HAP-1 (cell line): ENCODE data around the gene MAGEA4.

Experiments
- DNase-seq, 2 experiments: peaks; one replicate each; pipeline ENCODE4 v3.0.0-alpha.2; 2016 to 2020; ENCODE audit warnings: low spot score in 2 of 2
- H3K27me3 ChIP-seq: fragments of 250-450 bp; sonication (Bioruptor Pico); 2 replicates; pipeline ENCODE4 v1.5.1; 2020; ENCODE audit warnings: low read depth, mild to moderate bottlenecking, moderate library complexity
- H3K36me3 ChIP-seq: fragments of 250-450 bp; sonication (Bioruptor Pico); replicated peaks from 2 replicates; pipeline ENCODE4 v1.5.1; 2020; ENCODE audit warnings: mild to moderate bottlenecking
- H3K4me1 ChIP-seq: fragments of 250-450 bp; sonication (Bioruptor Pico); 2 replicates; pipeline ENCODE4 v1.5.1; 2020; ENCODE audit warnings: mild to moderate bottlenecking
- H3K4me3 ChIP-seq: fragments of 250-450 bp; sonication (Bioruptor Pico); 2 replicates; pipeline ENCODE4 v1.5.1; 2020; ENCODE audit warnings: mild to moderate bottlenecking, moderate library complexity
- H3K9me3 ChIP-seq: fragments of 250-450 bp; sonication (Bioruptor Pico); 2 replicates; pipeline ENCODE4 v1.5.1; 2020; ENCODE audit warnings: mild to moderate bottlenecking, moderate library complexity
- in situ Hi-C: fragments of 300-500 bp; cut with MboI; formaldehyde crosslinking; loops from 3 replicates; pipeline ENCODE4 v1.14.3; 2020; ENCODE audit warnings: low sequenced_read_pairs, inconsistent platforms, mixed read lengths

The MAGEA4 gene, protein sequence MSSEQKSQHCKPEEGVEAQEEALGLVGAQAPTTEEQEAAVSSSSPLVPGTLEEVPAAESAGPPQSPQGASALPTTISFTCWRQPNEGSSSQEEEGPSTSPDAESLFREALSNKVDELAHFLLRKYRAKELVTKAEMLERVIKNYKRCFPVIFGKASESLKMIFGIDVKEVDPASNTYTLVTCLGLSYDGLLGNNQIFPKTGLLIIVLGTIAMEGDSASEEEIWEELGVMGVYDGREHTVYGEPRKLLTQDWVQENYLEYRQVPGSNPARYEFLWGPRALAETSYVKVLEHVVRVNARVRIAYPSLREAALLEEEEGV

GRCh38 chrX:151912780-151913179, at the start of gene MAGEA4:
TSS of gene MAGEA4 (plus strand) at chrX:151912889. CDS start at chrX:151923665, 10,776 bp downstream.
- H3K4me3 ChIP-seq: no peak within 1 kb of the TSS
- in situ Hi-C loops: no loop called here
- H3K4me1 ChIP-seq: no peaks in the 10 kb centered on the region
- no peaks in the 10 kb centered on the region for H3K27me3 ChIP-seq
- no peak for DNase-seq
- no peaks in the 10 kb centered on the region for H3K36me3 ChIP-seq
- H3K9me3 ChIP-seq: no peaks in the 10 kb centered on the region

GRCh38 chrX:151870602-151871001, 42.1 kb upstream of the MAGEA4 start:
- Histone ChIP-seq H3K27me3 (no peaks in the 10 kb centered on the region), H3K4me3 (no peak overlapping the region), H3K4me1 (no peaks in the 10 kb centered on the region), H3K9me3 (no peaks in the 10 kb centered on the region), H3K36me3 (no peaks in the 10 kb centered on the region)
- DNase-seq: no peak
- in situ Hi-C loops: no loop called here

- no peaks in the 10 kb centered on the region for H3K27me3 ChIP-seq
- no peak for DNase-seq
Measured at GRCh38 chrX:151871244-151871643, 41.4 kb upstream of the MAGEA4 start.

GRCh38 chrX:151873096-151873495, 39.6 kb upstream of the MAGEA4 start:
- DNase-seq: no peak
- in situ Hi-C loops: no loop called here
- no peaks in the 10 kb centered on the region for H3K9me3 ChIP-seq
- no peak overlapping the region for H3K4me3 ChIP-seq
- no peaks in the 10 kb centered on the region for H3K4me1 ChIP-seq
- H3K27me3 ChIP-seq: no peaks in the 10 kb centered on the region
- H3K36me3 ChIP-seq: no peaks in the 10 kb centered on the region

More at GRCh38 chrX:151871244-151871643, 41.4 kb upstream of the MAGEA4 start:
- H3K36me3 ChIP-seq: no peaks in the 10 kb centered on the region
- in situ Hi-C loops: no loop called here
- no peak overlapping the region for H3K4me3 ChIP-seq
- no peaks in the 10 kb centered on the region for H3K4me1 ChIP-seq
- H3K9me3 ChIP-seq: no peaks in the 10 kb centered on the region

DNA sequence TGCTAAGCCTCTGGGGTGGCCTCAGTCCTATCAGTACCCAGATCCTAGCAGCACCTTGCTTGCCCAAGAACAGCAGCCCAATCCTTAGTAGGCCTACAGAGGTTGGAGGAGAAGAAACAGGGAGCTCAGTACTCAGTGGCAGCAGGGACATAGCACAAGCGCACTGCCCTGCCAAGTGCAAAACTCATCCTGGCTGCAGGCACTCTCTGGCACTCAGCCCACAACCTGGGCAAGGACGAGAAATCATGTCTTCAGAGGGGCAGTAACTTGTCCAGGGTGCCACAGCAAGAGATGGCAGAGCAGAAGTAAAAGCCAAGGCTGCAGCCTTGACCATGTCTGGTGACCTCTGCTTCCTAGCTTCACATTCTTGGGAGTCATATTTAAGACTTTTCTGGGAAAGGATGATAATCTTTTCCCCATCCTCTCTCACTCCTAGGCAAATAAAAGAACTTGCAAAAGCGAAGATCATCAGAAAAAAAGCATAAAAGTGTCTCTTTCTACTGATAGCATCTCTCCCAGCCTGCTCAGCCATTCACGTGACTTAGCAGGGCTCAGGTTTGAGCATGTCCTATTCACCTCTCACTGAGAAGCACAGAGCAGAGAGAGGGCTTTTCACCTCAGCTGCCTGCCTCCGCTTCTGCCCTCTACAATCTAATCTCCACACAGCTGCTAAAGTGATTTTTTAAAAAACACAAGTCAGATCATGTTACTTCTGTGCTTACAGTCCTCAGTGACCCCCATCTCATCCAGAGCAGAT, 37.2 kb upstream of the MAGEA4 start:
- Histone ChIP-seq H3K36me3 (no peaks in the 10 kb centered on the region), H3K9me3 (no peaks in the 10 kb centered on the region), H3K4me1 (no peaks in the 10 kb centered on the region), H3K4me3 (no peak overlapping the region), H3K27me3 (no peaks in the 10 kb centered on the region)
- DNase-seq: no peak
- in situ Hi-C loops: no loop called here

- in situ Hi-C loops: no loop called here
- H3K4me1 ChIP-seq: no peaks in the 10 kb centered on the region
- no peaks in the 10 kb centered on the region for H3K27me3 ChIP-seq
- no peaks in the 10 kb centered on the region for H3K36me3 ChIP-seq
- H3K9me3 ChIP-seq: no peaks in the 10 kb centered on the region; the same call in 1 of the 2 replicates
- no peak for DNase-seq
- no peak overlapping the region for H3K4me3 ChIP-seq
Measured at GRCh38 chrX:151878574-151878973, 34.1 kb upstream of the MAGEA4 start.

DNA sequence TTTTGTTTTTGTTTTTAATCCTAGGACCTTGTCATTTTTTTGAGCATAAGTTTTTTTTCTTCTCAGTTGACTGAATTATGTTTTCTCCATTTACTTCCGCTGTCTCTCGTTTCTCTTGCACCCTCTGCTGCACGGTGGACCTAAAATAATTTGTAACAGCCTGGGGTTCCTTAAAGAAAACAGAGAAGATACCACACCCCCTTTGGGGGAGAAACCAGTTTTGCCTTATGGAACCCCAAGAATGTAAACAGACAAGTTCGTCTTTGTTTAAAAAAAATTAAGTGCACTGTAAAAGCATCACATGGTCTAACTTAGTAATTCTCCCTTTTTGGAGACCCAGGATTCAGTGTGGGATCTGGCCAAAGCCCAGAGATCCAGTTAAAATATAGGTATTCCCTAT, 32.8 kb upstream of the MAGEA4 start:
- in situ Hi-C loops: no loop called here
- no peaks in the 10 kb centered on the region for H3K27me3 ChIP-seq
- H3K4me1 ChIP-seq: no peaks in the 10 kb centered on the region
- no peak for DNase-seq
- no peaks in the 10 kb centered on the region; the same call in 1 of the 2 replicates for H3K9me3 ChIP-seq
- H3K4me3 ChIP-seq: no peak overlapping the region
- H3K36me3 ChIP-seq: no peaks in the 10 kb centered on the region

GRCh38 chrX:151880895-151881294, 31.8 kb upstream of the MAGEA4 start:
- no peak for DNase-seq
- in situ Hi-C loops: no loop called here
- no peaks in the 10 kb centered on the region for H3K36me3 ChIP-seq
- no peaks in the 10 kb centered on the region for H3K27me3 ChIP-seq
- H3K9me3 ChIP-seq: no peaks in the 10 kb centered on the region; the same call in 1 of the 2 replicates
- H3K4me1 ChIP-seq: no peaks in the 10 kb centered on the region
- no peak overlapping the region for H3K4me3 ChIP-seq

DNA sequence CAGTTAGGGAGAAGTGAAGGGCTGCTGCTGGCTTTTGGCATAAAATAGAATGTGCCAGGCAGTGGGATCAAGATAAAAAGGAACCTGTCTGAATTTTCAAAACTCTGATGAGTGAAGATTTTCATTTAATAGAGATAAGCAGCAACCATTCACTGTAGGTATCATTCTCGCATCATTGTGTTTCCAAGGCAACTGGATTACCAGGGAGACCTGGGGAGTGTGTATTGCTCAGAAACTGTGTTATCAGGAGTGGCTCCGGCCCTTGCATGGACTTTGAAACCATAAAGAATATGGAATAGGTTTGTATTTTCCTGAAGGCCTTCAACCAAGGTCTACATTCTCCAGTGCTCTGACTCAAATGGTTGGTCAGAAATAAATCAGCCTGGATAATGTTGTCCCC, 23.3 kb upstream of the MAGEA4 start:
- Histone ChIP-seq H3K9me3 (no peaks in the 10 kb centered on the region), H3K4me1 (no peaks in the 10 kb centered on the region), H3K27me3 (no peaks in the 10 kb centered on the region), H3K36me3 (no peaks in the 10 kb centered on the region), H3K4me3 (no peak overlapping the region)
- no peak for DNase-seq
- in situ Hi-C loops: no loop called here

DNA sequence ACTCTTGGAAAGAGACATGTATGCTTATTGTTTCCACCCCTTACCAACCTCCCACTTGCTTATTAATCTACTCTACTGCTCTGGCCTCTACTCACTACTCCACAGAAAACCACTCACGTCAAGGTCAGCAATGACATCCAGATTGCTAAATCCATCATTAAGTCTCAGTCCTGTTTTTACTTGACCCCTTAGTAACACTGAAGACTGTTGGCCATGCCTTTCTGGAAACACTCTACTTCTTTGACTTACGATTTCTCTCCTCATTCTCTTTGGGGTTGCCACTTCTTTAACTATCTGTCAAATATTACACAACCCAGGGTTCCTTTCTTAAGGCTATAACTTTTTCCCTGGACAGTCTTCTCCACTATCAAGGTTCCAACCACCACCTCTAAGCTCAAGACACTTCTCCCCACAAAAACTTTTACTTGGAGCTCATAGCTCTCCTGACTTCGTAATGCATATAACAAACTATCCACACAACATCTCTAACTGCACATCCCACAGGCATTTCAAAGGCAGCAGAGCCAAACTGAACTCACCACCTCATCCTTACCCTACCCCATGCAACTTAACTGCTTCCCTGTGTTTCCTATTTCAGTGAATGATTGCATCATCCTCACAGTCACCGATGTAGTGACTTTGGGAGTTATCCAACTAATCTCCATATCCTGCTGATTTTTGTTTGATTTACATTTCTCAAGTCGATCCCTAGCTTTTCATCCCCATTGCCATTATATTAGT, 15.8 kb upstream of the MAGEA4 start:
- H3K36me3 ChIP-seq: no peaks in the 10 kb centered on the region
- no peak overlapping the region for H3K4me3 ChIP-seq
- DNase-seq: no peak
- H3K9me3 ChIP-seq: no peaks in the 10 kb centered on the region
- no peaks in the 10 kb centered on the region for H3K27me3 ChIP-seq
- in situ Hi-C loops: no loop called here
- H3K4me1 ChIP-seq: no peaks in the 10 kb centered on the region

GRCh38 chrX:151899622-151900021, 13.1 kb upstream of the MAGEA4 start:
- H3K36me3 ChIP-seq: no peaks in the 10 kb centered on the region
- no peaks in the 10 kb centered on the region for H3K4me1 ChIP-seq
- in situ Hi-C loops: no loop called here
- H3K9me3 ChIP-seq: no peaks in the 10 kb centered on the region
- DNase-seq: no peak
- H3K4me3 ChIP-seq: no peak overlapping the region
- no peaks in the 10 kb centered on the region for H3K27me3 ChIP-seq

- Histone ChIP-seq H3K36me3 (no peaks in the 10 kb centered on the region), H3K27me3 (no peaks in the 10 kb centered on the region), H3K9me3 (no peaks in the 10 kb centered on the region), H3K4me3 (no peak overlapping the region), H3K4me1 (no peaks in the 10 kb centered on the region)
- no peak for DNase-seq
- in situ Hi-C loops: no loop called here
Measured at GRCh38 chrX:151901826-151902225, 10.9 kb upstream of the MAGEA4 start.

GRCh38 chrX:151902813-151903591, 9.7 kb upstream of the MAGEA4 start:
- no peak for DNase-seq

More at GRCh38 chrX:151902813-151903591, 9.7 kb upstream of the MAGEA4 start:
- H3K36me3 ChIP-seq: no peaks in the 10 kb centered on the region
- no peaks in the 10 kb centered on the region for H3K9me3 ChIP-seq
- in situ Hi-C loops: no loop called here
- no peak overlapping the region for H3K4me3 ChIP-seq
- H3K4me1 ChIP-seq: no peaks in the 10 kb centered on the region
- no peaks in the 10 kb centered on the region for H3K27me3 ChIP-seq
